ENCODE measurements around the gene GNAO1. TPM values are rescaled to one million over a fixed set of nuclear protein-coding genes. Genes with fewer than 3 reads are reported as not detected.
A peak's percentile ranks its signal among the peaks of the same experiment; 100 is the strongest.

The GNAO1 gene
- polyA plus RNA-seq, 3 donors, result not detected

DNA sequence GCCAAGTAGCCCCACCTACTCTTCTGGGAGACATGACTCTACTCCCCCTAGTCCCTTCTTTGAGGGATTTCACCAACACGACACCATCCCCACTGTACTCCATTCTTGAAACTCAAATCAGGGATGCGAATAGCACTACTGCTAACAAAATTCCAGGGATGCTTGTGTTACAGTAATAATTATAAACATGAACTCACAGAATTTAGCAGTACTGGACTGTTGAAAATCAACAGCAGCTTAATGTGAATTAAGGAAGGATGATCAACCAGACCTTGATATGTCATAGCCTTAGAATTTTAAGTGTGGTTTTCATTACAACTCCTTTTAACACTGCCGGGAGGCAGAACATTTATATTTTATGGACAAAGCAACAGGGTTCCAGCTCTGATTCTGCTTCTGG lies 196.1 kb downstream of the GNAO1 start:
- Histone ChIP-seq H3K4me2 (replicated peaks; ENCODE audit: extremely low read depth, low read length, poor library complexity, severe bottlenecking) (no peak overlapping the region), H3K27ac (ENCODE audit: low read depth in 1 of 2, low read length in 2 of 2) (no peak overlapping the region), H4K20me1 (ENCODE audit: insufficient read depth, low read length) (no peaks in the 10 kb centered on the region), H3K36me3 (replicated peaks in 1 of 2; ENCODE audit: control insufficient read depth in 1 of 2, insufficient read depth in 2 of 2, low read length in 2 of 2) (peaks cover 79 to 95% of the 10 kb centered on the region in 2 donors), H3K4me1 (ENCODE audit: control insufficient read depth in 1 of 2, insufficient read depth in 2 of 2, low read length in 2 of 2) (no peaks in the 10 kb centered on the region), H3K9ac (ENCODE audit: insufficient read depth, low read length, poor library complexity, severe bottlenecking) (no peak overlapping the region), H2AFZ (ENCODE audit: insufficient read depth, low read depth, low read length, poor library complexity, severe bottlenecking) (no peak overlapping the region), H3K27me3 (ENCODE audit: control insufficient read depth in 2 of 2, insufficient read depth in 2 of 2, low read length in 2 of 2) (no peaks in the 10 kb centered on the region), H3K9me3 (replicated peaks in 1 of 2; ENCODE audit: control insufficient read depth in 1 of 2, insufficient read depth in 1 of 2, low read length in 2 of 2) (no peaks in the 10 kb centered on the region), H3K4me3 (replicated peaks in 1 of 3; ENCODE audit: low read depth in 2 of 3, low read length in 3 of 3) (no peak overlapping the region), H3K79me2 (ENCODE audit: insufficient read depth, low read length) (no peaks in the 10 kb centered on the region)
- Mint-ChIP-seq H3K27ac (peak overlapping the region in 1 of 7 donors; percentile 59), H3K4me3 (no peak overlapping the region), H3K36me3 (peaks cover 83 to 90% of the 10 kb centered on the region in 2 donors), H3K4me1 (no peaks in the 10 kb centered on the region), H3K27me3 (ENCODE audit: low read depth in 3 of 3) (peaks cover 0 to 1% (median 0%) of the 10 kb centered on the region in 3 donors), H3K9me3 (peaks cover 0 to 12% (median 4%) of the 10 kb centered on the region in 7 donors)
- WGBS (ENCODE audit: insufficient coverage), result no CpG with 5 or more reads among the region's 3 CpGs
- intact Hi-C loops (cut with micrococcal nuclease), result no loop called here
- no peak for DNase-seq
- TF ChIP-seq, protein P1, sequence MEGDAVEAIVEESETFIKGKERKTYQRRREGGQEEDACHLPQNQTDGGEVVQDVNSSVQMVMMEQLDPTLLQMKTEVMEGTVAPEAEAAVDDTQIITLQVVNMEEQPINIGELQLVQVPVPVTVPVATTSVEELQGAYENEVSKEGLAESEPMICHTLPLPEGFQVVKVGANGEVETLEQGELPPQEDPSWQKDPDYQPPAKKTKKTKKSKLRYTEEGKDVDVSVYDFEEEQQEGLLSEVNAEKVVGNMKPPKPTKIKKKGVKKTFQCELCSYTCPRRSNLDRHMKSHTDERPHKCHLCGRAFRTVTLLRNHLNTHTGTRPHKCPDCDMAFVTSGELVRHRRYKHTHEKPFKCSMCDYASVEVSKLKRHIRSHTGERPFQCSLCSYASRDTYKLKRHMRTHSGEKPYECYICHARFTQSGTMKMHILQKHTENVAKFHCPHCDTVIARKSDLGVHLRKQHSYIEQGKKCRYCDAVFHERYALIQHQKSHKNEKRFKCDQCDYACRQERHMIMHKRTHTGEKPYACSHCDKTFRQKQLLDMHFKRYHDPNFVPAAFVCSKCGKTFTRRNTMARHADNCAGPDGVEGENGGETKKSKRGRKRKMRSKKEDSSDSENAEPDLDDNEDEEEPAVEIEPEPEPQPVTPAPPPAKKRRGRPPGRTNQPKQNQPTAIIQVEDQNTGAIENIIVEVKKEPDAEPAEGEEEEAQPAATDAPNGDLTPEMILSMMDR (IDR thresholded peaks at IDR 0.05), result no peak

DNA sequence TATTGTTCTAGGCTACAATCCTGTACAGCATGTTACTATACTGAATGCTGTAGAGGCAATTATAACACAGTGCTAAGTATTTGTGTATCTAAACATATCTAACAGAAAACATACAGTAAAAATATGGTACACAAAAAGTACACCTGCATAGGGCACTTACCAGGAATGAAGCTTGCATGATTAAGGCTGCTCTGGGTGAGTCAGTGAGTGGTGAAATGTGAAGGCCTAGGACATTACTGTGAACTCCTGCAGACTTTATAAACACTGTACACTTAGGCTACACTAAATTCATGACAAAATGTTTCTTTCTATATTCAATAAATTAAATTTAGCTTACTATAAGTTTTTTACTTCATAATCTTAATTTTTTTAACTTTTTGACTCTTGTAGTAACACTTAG lies 196.9 kb downstream of the GNAO1 start:
- Histone ChIP-seq H3K79me2 (ENCODE audit: insufficient read depth, low read length) (no peaks in the 10 kb centered on the region), H2AFZ (ENCODE audit: insufficient read depth, low read depth, low read length, poor library complexity, severe bottlenecking) (no peak overlapping the region), H3K9me3 (replicated peaks in 1 of 2; ENCODE audit: control insufficient read depth in 1 of 2, insufficient read depth in 1 of 2, low read length in 2 of 2) (no peaks in the 10 kb centered on the region), H3K27ac (ENCODE audit: low read depth in 1 of 2, low read length in 2 of 2) (no peak overlapping the region), H4K20me1 (ENCODE audit: insufficient read depth, low read length) (no peaks in the 10 kb centered on the region), H3K9ac (ENCODE audit: insufficient read depth, low read length, poor library complexity, severe bottlenecking) (no peak overlapping the region), H3K27me3 (ENCODE audit: control insufficient read depth in 2 of 2, insufficient read depth in 2 of 2, low read length in 2 of 2) (no peaks in the 10 kb centered on the region), H3K4me1 (ENCODE audit: control insufficient read depth in 1 of 2, insufficient read depth in 2 of 2, low read length in 2 of 2) (no peaks in the 10 kb centered on the region), H3K36me3 (replicated peaks in 1 of 2; ENCODE audit: control insufficient read depth in 1 of 2, insufficient read depth in 2 of 2, low read length in 2 of 2) (peaks cover 71 to 89% of the 10 kb centered on the region in 2 donors), H3K4me2 (replicated peaks; ENCODE audit: extremely low read depth, low read length, poor library complexity, severe bottlenecking) (no peak overlapping the region), H3K4me3 (replicated peaks in 1 of 3; ENCODE audit: low read depth in 2 of 3, low read length in 3 of 3) (no peak overlapping the region)
- peaks cover 84 to 90% of the 10 kb centered on the region in 2 donors for H3K36me3 Mint-ChIP-seq
- TF ChIP-seq, protein P1 (IDR thresholded peaks at IDR 0.05), result no peak
- H3K9me3 Mint-ChIP-seq, result peaks cover 0 to 11% (median 2%) of the 10 kb centered on the region in 7 donors
- no peaks in the 10 kb centered on the region for H3K4me1 Mint-ChIP-seq
- no peak overlapping the region for H3K27ac Mint-ChIP-seq
- no peak overlapping the region for H3K4me3 Mint-ChIP-seq
- intact Hi-C loops (cut with micrococcal nuclease), result no loop called here
- DNase-seq, result no peak
- H3K27me3 Mint-ChIP-seq (ENCODE audit: low read depth in 3 of 3), result peaks cover 0 to 1% (median 0%) of the 10 kb centered on the region in 3 donors

Data from CD14-positive monocyte (primary cell).